GM19099 (cell line): Measurements from ENCODE around the gene GPRC5B.

ENCODE experiments used
- POLR2A ChIP-seq: IDR thresholded peaks from 3 replicates; pipeline ENCODE4 v1.6.1; 2011; ENCODE audit warnings: low read depth; ENCODE audit not compliant: insufficient read length; ENCODE audit errors: extremely low read depth

The GPRC5B gene

DNA sequence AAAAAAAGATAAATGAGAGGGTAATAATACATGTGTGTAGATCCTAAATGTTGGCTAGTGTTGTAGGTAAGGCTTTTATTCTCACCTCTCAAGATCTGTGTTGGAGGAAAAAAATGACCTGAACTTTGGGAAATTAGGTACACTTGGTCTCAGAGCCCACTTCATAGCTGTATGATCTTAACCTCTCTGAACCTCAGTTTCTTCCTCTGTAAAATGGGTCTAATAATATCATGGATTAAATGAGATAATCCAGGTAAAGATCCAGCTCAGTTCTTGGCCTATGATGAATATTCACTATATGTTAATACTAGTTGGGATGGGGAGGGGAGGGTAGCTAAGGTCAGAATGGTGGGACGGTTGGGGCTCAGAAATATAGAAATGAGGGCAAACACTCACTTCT lies 24.3 kb upstream of the GPRC5B start:
- TF ChIP-seq POLR2A = no peak

- no peak for TF ChIP-seq POLR2A
These were observed 22.7 kb upstream of the GPRC5B start for GRCh38 chr16:19907161-19907992.

DNA sequence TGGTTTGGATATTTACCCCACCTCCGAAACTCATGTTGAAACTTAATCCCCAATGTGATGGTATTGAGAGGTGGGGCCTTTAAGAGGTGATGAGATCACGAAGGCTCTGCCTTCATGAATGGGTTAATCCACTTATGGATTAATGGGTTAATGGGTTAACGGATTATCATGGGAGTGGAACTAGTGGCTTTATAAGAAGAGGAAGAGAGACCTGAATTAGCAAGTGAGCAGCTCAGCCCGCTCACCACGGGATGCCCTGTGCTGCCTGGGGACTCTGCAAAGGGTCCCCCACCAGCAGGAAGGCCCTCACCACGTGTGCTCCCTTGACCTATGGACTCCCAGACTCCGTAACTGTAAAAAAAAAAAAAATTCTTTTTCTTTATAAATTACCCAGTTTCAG lies 16.5 kb upstream of the GPRC5B start:
- no peak for TF ChIP-seq POLR2A

DNA sequence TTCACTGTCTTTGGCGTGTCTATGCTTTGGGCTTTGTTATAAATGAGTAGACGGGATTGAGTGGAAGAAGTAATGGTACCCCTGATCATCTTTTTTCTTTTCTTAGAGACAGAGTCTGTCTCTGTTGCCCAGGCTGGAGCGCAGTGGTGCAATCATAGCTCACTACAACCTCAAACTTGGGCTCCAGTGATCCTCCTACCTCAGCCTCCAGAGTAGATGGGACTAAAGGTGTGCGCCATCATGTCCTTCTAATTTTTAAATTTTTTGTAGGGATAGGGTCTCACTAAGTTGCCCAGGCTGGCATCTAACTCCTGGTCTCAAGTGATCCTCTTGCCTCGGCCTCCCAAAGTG lies 14.9 kb upstream of the GPRC5B start:
- TF ChIP-seq POLR2A = no peak

DNA sequence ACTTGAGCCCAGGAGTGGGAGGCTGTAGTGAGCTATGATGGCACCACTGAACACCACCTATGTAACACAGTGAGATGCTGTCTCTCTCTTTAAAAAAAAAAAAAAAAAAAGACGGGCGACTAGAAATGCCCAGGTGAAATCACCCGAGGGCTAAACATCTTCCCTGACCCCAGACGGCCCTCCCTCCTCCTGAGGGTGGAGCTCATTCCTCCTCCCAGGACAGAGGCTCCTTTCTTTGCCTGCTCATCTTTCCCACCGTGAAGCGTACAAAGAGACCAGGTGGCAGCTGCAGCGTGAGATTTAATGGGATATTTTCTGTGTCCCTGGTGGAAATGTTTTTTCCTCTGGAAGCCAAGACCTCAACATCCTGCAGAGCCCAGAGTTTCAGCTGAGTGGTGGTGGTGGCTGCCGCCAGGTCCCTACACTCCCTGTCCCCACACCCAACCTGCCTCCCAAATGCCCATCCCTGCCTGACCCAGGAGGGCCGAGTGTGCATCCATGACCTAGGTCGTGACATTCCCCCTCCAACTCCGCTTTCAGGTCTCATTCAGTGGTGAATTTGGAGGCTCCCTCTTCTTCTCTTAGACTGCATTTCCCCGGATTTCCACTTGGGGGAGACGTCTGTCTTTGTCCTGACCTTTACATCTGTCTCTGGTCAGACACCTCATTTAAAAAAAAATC lies 14.4 kb upstream of the GPRC5B start:
- TF ChIP-seq POLR2A = no peak

GRCh38 chr16:19898166-19898565 lies 13.5 kb upstream of the GPRC5B start:
- TF ChIP-seq POLR2A = no peak

GRCh38 chr16:19896951-19897350 lies 12.3 kb upstream of the GPRC5B start:
- TF ChIP-seq POLR2A = no peak

DNA sequence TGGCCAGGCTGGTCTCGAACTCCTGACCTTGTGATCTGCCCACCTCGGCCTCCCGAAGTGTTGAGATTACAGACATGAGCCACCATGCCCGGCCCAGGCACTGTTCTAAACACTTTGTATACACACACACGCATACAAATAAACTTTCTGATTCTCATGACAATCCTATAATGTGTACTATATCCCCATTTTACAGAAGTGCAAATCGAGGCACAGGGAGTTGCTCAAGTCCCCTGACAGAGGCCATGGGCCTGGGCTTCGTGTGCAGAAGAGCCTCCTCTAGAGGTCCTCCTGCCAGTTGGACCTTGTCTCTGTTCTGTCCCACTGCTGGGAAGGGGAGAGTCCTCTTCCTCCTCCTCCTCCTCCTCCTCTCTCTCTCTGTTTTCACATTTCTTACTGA lies 9.9 kb upstream of the GPRC5B start:
- TF ChIP-seq POLR2A = no peak

DNA sequence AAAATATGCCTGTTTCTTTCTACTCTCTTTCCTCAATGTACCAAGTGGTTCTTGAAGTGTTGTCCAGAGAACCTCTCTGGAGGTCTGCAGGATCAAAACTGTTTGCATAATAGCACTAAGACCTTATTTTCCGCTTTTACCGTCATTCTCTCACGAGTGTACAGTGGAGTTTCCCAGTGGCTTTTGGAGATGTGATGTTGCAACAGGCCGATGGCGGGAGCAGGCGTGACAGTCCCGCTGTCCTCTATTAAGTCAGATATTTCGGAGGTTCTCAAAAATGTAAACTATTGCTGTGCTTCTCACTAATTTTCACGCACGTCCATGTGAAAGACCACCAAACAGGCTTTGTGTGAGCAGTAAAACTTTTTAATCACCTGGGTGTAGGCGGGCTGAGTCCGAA lies 8.3 kb upstream of the GPRC5B start:
- TF ChIP-seq POLR2A = no peak

DNA sequence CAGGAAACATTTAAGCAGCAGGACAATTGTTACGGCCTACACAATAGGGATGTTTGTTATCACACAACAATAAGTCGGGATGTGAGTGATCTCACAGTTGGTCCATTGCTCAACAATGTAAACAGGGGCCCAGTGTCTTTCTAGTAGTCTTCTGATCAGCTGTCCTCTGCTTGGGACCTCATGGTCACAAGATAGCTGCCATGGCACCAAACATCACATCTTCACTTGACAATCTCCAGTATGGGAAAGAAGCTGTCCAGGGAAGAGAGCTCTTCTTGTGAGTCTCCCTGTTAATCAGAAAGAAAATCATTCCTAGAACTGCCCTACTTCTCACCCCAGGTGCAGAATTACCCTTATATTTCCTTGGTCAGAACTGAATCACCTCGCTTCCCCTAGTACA lies 6.3 kb upstream of the GPRC5B start:
- no peak for TF ChIP-seq POLR2A

DNA sequence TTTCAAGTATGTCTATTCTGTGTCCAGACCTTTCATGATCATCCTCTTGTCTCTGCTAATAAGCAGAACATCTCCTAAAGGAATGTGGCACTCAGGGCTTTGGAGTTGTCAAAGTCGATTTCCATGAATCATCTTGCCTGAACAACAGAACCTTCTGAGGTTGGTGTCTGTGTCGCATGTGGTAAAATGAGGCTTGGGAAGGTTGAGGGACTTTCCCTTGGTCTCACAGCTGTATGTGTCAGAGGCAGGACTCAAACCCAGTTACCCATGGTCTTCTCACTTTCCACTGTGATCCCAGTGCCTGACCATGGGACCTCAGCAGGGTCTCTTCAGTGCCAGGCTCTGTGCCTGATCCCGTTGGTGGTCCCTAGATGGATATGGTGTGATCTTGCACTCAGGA lies 4.2 kb upstream of the GPRC5B start:
- TF ChIP-seq POLR2A = no peak

DNA sequence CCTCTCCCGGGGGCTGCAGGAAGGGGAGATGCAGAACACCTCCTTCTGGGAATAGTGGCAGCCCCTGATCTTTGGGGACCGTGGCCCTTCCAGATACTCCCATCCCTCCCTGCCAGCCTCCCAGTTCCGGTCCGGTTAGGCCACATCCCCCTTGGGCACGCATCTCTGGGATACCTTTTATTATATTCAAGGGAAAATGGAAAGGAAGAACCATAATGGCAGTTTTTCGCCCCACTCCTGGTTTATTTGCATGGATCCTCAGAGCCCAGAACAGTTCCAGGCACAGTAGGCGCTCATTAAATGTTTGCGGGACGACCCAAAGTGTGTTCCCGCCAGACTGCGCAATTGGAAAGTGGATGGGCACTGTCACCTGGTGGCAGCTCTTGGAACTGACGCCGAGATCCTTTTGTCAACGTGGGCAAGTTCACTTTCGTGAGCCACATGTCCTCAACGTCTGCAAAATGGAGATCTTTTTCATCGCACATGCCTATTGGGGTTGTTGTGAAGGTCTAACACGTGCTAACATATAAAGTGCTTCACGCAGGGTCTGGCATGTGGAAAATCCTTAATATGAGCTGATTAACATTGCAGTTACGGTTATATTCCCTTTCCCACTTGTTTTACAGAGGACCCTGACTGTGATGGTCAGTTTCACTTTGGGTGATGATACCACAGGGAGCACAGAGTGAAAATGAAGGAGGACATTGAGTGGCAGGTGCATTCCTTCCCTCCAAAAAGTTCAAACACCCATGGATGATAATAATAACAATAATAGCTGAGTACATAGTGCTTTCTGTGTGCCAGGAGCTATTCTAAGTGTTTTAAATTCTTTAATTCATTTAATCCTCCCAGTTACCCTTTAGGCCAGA lies 1.7 kb upstream of the GPRC5B start:
- TF ChIP-seq POLR2A = no peak

DNA sequence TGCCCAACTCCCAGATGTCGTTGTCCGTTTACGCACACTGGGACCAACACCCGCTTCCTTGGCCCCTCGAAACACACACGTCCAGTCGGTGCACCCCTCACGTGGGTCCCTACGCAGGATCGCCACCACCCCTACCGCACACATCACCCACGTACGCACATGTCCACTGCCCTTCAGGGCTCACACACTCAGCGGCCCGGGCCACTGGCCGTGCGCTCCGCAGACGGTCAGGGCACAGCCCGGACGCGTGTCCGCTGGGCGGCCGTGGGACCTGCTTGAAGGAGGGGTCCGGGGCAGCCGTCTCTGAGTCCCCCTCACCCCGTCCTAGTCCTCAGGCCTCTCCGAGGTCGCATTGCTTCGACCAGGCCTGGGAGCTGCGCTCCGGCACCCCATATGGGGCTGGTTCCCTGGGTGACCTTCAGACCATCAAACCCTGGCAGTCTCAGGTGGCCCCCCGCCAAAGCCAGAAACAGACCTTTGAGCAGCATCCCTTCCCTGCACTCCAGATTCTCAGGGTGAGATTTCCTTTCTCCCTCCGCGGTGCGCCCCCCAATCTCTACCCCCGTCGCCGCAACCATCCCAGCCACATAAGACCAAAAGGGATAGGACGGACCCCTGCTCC lies 914 bp upstream of the GPRC5B start:
- TF ChIP-seq POLR2A = no peak

DNA sequence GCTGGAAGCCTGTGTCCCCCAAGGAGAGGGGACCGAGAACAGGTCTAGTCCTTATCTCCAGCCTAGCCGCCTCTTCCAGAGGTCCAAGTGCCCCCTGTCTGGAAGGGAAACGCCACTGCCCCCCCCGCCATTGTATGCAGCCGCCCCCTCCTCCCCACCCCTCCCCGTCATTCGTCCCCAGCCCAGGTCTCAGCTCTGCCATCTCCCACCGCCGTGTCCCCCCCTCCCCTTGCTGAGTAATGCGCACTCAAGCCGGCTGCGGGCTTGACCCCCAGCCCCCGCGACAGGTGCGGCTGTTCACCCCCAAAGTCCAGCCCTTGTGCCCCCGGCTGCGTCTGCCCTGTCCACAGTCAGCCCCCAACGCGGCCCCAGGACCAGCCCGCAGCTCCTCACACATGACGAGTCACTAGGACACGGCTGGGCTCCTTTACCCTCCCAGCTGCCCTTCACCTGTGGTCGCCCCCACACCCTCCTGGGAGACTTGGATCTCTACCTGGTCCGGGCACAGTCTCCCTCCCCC lies 622 bp downstream of the GPRC5B start:
- TF ChIP-seq POLR2A = no peak
